AG04450 (cell line): ENCODE results near the gene PEPD. TPM values are rescaled to one million over a fixed set of nuclear protein-coding genes. Genes with fewer than 3 reads are reported as not detected.
"Not testable (repeated sequence)": the region's sequence is repeated elsewhere in the genome, so short reads cannot be mapped to it uniquely, and the experiment has no call there.

ENCODE experiments used
- CTCF ChIA-PET: fragments of 300-600, 350-600 bp; formaldehyde crosslinking; extraction: SDS; loops from one replicate; lab custom pipeline; 2022; ENCODE audit warnings: antibody characterized with exemption, inconsistent platforms; lab: Charles Lee
- POLR2A ChIA-PET: fragments of 350-600 bp; formaldehyde crosslinking; extraction: SDS; loops from one replicate; lab custom pipeline; 2021; ENCODE audit warnings: antibody characterized with exemption, inconsistent platforms; lab: Yijun Ruan, JAX
- DNase-seq: peaks from one replicate; pipeline ENCODE4 v3.0.0-alpha.2; 2011; ENCODE audit warnings: low read depth, low spot score
- H3K27ac ChIP-seq: one replicate; pipeline ENCODE4 v1.5.1; 2012; ENCODE audit warnings: low read depth, low read length, control low read depth
- H3K27me3 ChIP-seq: one replicate; pipeline ENCODE4 v1.6.0; 2012; ENCODE audit warnings: low read length; ENCODE audit not compliant: control insufficient read depth, insufficient read depth
- H3K4me3 ChIP-seq: 2 replicates; pipeline ENCODE4 v1.5.1; 2011; ENCODE audit warnings: mild to moderate bottlenecking, low read depth, low read length, control low read depth
- H3K9me3 ChIP-seq: 2 replicates; pipeline ENCODE4 v1.5.1; 2012; ENCODE audit warnings: low read length; ENCODE audit not compliant: control insufficient read depth, insufficient read depth
- CTCF ChIP-seq: IDR thresholded peaks from 2 replicates; pipeline ENCODE4 v1.5.1; 2011; ENCODE audit warnings: low read depth, low read length, control low read depth, inconsistent platforms
- polyA plus RNA-seq: library from polyadenylated mRNA; depleted of rRNA; stranded (reverse); fragments of >200 nt; gene quantifications from 2 replicates; pipeline ENCODE4 v1.2.3, GENCODE V29; 2011

Gene PEPD
- polyA plus RNA-seq, 1 experiment, result 67.1 TPM

- CTCF ChIA-PET, result interaction anchor here (0.9 kb wide), 1 partner anchor 127 kb away, joined by 3 read pairs; no protein-coding TSS in a partner anchor
- no peaks in the 10 kb centered on the region for H3K27me3 ChIP-seq
- no peak overlapping the region for H3K27ac ChIP-seq
Observed at GRCh38 chr19:33558151-33558550, 36.6 kb upstream of the PEPD start.

GRCh38 chr19:33557720-33558119 lies 36.1 kb upstream of the PEPD start:
- TF ChIP-seq CTCF, result no peak
- CTCF ChIA-PET, result interaction anchor here (0.9 kb wide), 1 partner anchor 127 kb away, joined by 3 read pairs; no protein-coding TSS in a partner anchor
- Histone ChIP-seq H3K4me3 (no peak overlapping the region), H3K27ac (no peak overlapping the region), H3K27me3 (no peaks in the 10 kb centered on the region), H3K9me3 (peaks cover under 1% of the 10 kb centered on the region; the same call in 1 of the 2 replicates)
- DNase-seq, result no peak
- POLR2A ChIA-PET, result no interaction called here

More at GRCh38 chr19:33558151-33558550, 36.6 kb upstream of the PEPD start:
- POLR2A ChIA-PET, result no interaction called here
- H3K9me3 ChIP-seq, result peaks cover 2% of the 10 kb centered on the region; the same call in 1 of the 2 replicates
- TF ChIP-seq CTCF, result no peak
- no peak overlapping the region for H3K4me3 ChIP-seq
- no peak for DNase-seq

GRCh38 chr19:33557196-33557595 lies 35.6 kb upstream of the PEPD start:
- ChIA-PET POLR2A (no interaction called here), CTCF (interaction anchor here (0.6 to 0.9 kb wide), 2 partner anchors 127 to 571 kb away, joined by 3 read pairs; no protein-coding TSS in a partner anchor)
- Histone ChIP-seq H3K27ac (no peak overlapping the region), H3K4me3 (no peak overlapping the region), H3K9me3 (no peaks in the 10 kb centered on the region), H3K27me3 (no peaks in the 10 kb centered on the region)
- DNase-seq, result no peak
- no peak for TF ChIP-seq CTCF

- TF ChIP-seq CTCF, result no peak
- Histone ChIP-seq H3K9me3 (no peaks in the 10 kb centered on the region), H3K4me3 (no peak overlapping the region), H3K27ac (no peak overlapping the region), H3K27me3 (no peaks in the 10 kb centered on the region)
- no peak for DNase-seq
- ChIA-PET CTCF (no interaction called here), POLR2A (no interaction called here)
Observed at GRCh38 chr19:33556261-33556660, 34.7 kb upstream of the PEPD start.

- H3K27me3 ChIP-seq, CTCF ChIA-PET, POLR2A ChIA-PET, H3K4me3 ChIP-seq, H3K27ac ChIP-seq, H3K9me3 ChIP-seq, DNase-seq: not testable (repeated sequence)
Observed at GRCh38 chr19:33555726-33556125, 34.1 kb upstream of the PEPD start.

GRCh38 chr19:33554821-33555220 lies 33.2 kb upstream of the PEPD start:
- ChIA-PET POLR2A (no interaction called here), CTCF (no interaction called here)
- DNase-seq, result no peak
- H3K4me3 ChIP-seq, result no peak overlapping the region
- H3K27me3 ChIP-seq, result no peaks in the 10 kb centered on the region
- no peak for TF ChIP-seq CTCF
- H3K9me3 ChIP-seq, result no peaks in the 10 kb centered on the region
- no peak overlapping the region for H3K27ac ChIP-seq
